GM21737 (cell line): ENCODE measurements around the gene EPHB2.

Experiments used
- ATAC-seq: cut with Tn5 transposase; IDR thresholded peaks from one replicate; pipeline ENCODE4 v1.9.1; 2021; ENCODE audit warnings: mild to moderate bottlenecking, moderate library complexity; ENCODE audit not compliant: unreplicated experiment

EPHB2 gene

GRCh38 chr1:22815421-22816066 is 104.9 kb downstream of the EPHB2 start:
- no peak for ATAC-seq

- ATAC-seq = no peak
These were observed 105.6 kb downstream of the EPHB2 start for GRCh38 chr1:22816067-22816775.

GRCh38 chr1:22816803-22817202 is 106.2 kb downstream of the EPHB2 start:
- ATAC-seq = no peak

DNA sequence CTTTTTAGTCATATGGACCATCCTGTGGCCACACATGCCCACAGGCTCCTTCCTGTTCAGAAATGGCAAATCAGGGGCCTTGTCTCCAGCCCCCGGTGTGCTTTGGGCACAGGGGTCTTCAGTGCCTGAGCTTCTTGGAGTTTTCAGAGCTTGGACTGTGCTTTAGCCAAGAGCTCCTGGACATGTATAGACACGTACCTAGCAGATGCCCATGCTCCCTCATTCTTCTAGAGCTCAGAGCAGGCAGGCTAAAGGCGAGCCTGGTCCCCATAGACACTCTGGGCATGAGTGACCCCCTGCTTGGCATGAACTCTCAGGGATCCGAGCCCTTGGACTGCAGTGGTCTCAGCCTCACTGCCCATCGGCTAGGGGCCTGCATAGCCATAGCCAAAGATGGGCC is 106.8 kb downstream of the EPHB2 start:
- ATAC-seq = no peak

DNA sequence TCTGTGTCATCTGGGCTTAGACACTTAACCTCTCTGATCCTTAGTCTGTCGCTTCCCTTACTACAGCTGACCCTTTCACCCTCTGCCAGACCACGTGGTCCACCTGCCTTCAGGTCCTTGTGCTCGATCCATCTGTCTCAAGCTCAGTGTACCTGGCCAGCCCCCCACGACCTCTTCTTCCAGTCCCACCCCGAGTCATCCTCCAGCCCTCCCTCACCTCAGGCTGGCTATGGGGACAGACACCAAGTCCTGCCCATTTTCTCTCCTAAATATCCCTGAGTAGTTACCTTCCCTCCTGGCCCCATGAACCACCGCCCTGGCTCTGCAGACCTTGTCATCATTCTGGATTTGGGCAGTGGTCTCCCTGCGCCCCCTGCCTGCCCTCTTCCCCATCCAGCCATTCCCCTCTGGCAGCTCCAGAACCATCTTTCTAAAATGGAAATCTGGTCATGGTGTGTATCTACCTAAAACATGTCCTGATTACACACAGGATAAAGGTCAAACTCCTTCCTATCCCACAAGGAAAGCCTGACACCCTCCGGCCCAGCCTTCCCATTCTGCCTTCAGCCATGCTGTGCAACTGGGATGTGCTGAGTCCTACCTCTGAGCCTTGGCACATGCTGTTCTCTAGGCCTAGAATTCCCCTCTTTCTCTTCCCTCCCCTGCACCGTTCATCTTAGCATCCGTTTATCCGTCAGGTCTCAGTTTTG is 107.6 kb downstream of the EPHB2 start:
- ATAC-seq = no peak

DNA sequence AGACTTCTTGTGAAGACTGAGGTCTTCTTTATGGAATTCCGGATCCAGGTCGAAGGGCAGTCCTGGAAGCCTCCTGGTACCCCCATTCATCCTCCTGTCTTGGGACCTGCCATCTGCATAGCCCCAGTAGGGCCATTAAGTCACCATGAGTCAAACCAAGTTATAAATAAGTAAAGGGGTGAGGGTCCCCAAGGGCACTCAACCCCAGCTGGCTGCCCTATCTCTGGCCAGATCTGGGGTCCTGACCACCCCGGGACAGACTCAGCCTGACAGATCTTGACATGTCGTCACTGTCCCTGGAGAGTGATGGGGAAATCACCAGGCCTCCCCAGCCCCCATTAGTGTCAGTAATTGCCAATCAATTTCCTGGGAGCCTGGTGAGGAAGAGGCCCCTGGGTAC is 108.7 kb downstream of the EPHB2 start:
- ATAC-seq = no peak

- ATAC-seq = no peak
These were observed 110.4 kb downstream of the EPHB2 start for GRCh38 chr1:22821027-22821426.

DNA sequence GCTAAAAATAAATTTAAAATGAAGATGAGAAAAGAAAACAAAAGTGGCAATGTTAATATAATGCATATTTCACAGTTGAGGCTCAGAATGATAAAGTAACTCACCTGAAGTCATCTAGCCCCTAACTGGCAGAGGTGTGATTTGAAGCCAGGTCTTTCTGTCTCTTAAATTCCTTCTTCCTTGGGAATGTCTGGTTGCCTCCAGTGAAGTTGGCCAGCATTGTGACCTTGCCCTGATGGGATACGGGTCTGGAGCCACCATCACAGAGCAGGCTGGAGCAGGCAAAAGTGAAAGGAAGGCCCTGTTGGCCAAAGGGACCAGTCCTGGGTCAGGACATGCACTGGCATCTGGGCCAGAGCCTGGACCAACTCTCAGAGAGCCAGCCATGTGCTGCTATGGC is 111.7 kb downstream of the EPHB2 start:
- ATAC-seq = no peak

GRCh38 chr1:22824466-22824865 is 113.8 kb downstream of the EPHB2 start:
- ATAC-seq = no peak

- ATAC-seq = no peak
These were observed 114.3 kb downstream of the EPHB2 start for GRCh38 chr1:22824975-22825374.

DNA sequence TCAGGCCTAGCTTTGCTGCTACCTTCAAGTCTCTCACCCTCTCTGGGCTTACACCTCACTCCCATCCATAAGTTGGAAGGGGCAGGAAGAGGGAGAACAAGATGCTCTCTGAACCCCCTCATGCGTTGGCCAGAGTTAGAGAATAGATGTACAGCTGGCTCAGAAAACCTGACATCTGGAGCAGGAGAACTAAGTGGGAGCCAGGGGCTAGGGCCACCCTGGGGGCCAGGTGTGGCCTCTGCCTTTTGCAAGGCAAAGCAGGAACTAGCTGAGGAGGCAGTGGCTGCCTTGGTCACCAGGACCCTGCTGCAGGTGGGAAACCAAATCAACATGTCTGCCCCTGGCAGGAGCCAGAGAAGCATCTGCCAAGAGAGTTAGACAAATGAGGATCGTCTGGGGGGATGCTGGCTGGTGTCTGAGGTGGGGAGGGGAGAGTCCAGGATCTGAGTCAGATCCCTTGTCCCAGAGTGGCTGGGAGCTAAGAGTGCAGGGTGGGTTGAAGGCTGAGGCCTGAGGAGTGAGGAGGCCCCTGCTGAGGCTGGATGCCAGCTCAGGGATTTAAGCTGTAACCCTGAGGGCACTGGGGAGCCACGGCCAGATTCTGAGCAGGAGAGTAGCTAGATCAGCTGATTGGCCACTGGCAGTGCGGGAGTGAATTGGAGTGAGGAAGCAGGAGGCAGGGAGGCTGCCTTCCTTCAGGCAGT is 115.0 kb downstream of the EPHB2 start:
- ATAC-seq = no peak

GRCh38 chr1:22826604-22827580 is 116.3 kb downstream of the EPHB2 start:
- ATAC-seq = no peak

- ATAC-seq = no peak
These were observed 117.2 kb downstream of the EPHB2 start for GRCh38 chr1:22827666-22828483.

DNA sequence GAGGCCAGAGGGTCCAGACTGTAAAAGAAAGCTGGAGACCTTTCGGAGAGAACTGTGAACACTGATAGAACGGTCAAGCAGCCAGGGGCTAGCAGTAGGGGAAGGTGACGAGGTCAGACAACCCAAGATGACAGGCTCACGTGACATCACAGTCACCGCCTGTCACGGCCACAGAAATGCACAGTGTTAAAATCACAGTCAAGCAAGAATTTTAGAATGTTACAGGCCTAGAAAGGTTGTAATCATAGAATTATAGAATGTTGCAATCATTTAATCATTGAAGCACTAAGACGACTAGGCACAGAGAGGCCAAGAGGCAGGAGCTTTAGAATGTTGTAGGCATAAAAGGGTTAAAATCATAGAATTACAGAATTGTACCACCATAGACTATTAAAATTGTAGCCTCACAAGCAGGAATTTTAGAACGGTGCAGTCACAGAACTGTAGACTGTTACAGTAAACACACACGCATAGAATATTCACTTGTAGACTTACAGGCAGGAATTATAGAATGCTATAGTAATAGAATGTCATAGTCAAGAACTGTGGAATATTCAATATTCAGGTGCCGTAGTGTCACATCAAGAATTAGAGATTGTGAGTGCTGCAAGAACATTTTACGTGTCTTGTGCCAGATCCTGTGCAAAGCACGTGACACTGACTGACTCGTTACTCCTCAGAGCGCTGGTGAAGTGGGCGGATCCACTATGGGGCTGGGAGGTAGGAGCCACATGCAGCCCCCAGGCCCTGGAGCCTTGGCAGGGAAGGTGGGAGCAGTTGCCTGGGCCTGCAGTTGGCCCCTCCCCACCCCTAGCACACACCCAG is 118.1 kb downstream of the EPHB2 start:
- no peak for ATAC-seq

DNA sequence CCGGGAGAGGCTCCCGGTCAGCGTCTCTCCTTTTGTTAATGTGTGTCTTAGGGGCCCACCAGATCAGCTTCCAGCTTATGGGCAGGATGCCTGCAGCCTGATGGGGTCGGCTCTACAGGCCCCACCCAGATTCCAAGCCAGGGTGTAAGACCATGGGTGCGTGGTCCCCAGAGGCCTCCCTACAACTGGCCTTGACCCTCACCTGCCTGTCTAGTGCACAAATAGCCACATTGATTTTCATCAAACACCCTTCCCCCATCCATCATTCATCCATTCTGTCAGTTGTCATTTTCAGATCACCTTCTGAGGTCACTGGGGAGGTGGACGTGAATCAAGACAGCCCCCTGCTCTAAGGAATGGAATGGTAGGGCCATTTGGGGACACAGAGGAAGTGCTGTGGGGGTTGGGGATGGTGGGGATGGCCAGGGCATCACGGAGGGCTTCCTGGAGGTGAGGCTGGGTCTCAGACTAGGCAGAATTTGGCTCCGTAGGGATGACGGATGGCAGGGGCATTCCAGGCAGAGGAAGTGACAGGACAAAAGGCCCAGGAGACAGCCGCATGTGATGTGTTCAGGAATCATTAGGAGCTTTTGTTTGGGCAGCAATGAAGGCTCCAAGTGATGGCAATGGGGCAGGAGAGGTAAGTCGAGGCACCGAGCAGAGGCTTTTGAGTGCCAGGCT is 118.8 kb downstream of the EPHB2 start:
- ATAC-seq = no peak

DNA sequence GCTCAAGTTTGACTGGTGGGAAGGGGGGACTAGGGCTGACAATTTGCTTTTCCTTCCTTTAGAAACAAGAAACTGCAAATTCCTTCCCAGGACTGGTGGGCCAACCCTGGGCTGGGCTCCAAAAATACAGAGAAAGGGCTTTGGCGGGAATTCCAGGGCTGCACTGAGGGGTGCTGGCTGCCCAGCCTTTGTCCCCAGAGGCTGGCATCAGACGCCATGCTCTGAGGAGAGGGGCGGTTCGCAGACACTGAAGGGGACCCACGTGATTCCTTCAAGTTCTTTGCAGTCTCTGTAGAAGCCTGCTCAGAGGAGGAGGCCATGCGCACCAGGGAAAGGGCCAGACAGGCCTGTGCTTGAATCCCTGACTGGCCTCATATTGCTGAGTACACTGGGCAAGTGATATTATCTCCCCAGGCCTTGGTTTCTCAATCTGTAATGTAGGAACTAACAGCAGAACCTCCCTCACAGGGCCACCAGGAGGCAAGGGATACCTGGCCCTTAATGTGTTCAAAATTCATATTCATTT is 119.5 kb downstream of the EPHB2 start:
- ATAC-seq = no peak

GRCh38 chr1:22830757-22831340 is 120.2 kb downstream of the EPHB2 start:
- ATAC-seq = no peak
